ENCODE measurements around the gene DOCK9.

- TF ChIP-seq POLR2AphosphoS5 (IDR thresholded peaks at IDR 0.05; ENCODE audit: low read depth, low read length) (no peak), SPI1 (IDR thresholded peaks at IDR 0.05; ENCODE audit: low read depth, low read length) (no peak)
Measured at GRCh38 chr13:98974053-98974452, 3.8 kb downstream of the DOCK9 start.
